GM18951 (cell line): ENCODE measurements around the gene PRLH.
"Not testable (repeated sequence)": the region's sequence is repeated elsewhere in the genome, so short reads cannot be mapped to it uniquely, and the experiment has no call there.

ENCODE experiments used
- POLR2A ChIP-seq: IDR thresholded peaks from 4 replicates; pipeline ENCODE4 v1.6.1; 2011; ENCODE audit warnings: mild to moderate bottlenecking; ENCODE audit not compliant: insufficient read length, insufficient read depth; ENCODE audit errors: extremely low read depth
- in situ Hi-C: fragments of 300-500 bp; cut with MboI; formaldehyde crosslinking; loops from one replicate; pipeline ENCODE4 v1.12.0; 2022; ENCODE audit warnings: low sequenced_read_pairs, mixed read lengths, inconsistent platforms; ENCODE audit not compliant: unreplicated experiment

Gene PRLH

GRCh38 chr2:237591141-237591881, 24.9 kb downstream of the PRLH start:
- in situ Hi-C loops: no loop called here
- no peak for TF ChIP-seq POLR2A

DNA sequence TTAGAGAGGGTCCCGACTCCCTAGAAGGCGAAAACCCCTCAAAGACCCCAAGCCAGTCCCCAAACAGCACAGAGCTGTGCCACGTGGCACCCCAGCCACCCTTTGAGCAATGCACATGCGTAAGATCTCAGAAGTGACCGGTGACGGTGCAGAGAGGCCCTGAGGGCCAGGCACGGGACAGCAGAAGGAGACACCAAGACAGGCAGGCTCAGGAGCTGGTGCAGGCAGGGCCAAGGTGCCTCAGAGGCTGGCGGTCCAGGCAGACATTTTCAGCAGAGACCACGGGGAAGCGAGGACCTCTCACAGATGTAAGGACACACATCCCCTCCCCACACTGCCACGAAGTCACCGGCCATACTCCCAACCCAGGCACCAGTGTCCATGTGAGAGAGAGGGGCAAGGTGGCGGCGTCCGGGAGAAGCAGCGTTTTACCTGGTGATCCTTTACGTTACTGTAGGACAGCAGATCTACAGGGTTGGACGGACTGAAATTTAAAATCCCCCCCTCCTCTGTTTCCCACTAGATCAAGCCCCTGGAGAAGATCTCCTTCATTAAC, 26.1 kb downstream of the PRLH start:
- no peak for TF ChIP-seq POLR2A
- in situ Hi-C loops: no loop called here

- in situ Hi-C loops: no loop called here
- no peak for TF ChIP-seq POLR2A
Measured at GRCh38 chr2:237593036-237593435, 26.7 kb downstream of the PRLH start.

DNA sequence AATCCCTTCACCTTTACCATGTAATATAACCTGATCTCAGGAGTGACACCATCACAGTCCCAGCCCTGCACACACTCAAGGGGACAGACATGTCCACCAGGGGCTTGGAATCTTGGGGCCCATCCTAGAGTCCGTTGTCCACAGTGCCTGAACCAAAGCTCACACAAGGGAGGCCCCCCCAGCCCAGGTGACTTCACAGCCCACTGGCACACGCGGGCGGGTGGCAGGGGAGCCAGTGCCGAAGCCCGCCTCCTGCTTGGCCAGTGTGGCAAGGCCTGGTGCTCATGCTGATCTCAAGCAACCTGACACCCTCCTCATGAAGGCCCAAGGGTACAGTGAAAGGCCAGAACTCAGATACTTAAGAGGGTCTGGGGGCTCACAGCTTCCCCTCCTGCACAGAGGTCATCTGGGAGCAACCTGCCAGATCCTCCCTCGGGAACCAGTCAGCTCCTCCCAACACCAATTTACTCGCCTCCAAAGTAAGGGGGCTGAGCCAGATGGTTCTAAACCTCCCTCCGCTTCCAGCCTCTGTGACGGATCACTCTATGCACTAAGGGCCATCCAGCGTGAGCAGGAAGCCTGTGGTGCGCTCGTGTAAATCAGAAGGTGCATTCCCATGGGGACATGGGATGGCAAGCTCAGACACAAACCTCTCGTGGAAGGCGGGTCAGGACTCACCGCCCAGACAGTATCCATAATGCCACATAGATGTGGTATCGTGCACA, 27.4 kb downstream of the PRLH start:
- in situ Hi-C loops: no loop called here
- TF ChIP-seq POLR2A: no peak

DNA sequence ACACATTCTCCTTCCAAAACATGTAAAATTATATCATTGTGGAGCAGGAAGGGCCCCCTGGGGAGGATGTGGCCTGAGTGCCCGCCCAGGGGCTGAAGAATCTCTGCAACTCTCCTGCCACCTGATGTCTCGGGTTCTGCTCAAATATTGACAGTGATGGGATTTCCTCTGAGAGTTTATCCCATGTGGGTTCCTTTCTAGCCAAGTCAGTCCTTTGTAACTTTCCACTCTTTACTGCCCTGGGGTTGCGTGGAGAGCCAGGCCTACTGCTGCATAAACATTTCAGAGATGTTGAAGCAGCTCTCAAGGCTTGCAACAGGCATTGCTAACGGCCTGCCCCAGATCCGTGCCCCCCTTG, 28.1 kb downstream of the PRLH start:
- TF ChIP-seq POLR2A: no peak
- in situ Hi-C loops: no loop called here

DNA sequence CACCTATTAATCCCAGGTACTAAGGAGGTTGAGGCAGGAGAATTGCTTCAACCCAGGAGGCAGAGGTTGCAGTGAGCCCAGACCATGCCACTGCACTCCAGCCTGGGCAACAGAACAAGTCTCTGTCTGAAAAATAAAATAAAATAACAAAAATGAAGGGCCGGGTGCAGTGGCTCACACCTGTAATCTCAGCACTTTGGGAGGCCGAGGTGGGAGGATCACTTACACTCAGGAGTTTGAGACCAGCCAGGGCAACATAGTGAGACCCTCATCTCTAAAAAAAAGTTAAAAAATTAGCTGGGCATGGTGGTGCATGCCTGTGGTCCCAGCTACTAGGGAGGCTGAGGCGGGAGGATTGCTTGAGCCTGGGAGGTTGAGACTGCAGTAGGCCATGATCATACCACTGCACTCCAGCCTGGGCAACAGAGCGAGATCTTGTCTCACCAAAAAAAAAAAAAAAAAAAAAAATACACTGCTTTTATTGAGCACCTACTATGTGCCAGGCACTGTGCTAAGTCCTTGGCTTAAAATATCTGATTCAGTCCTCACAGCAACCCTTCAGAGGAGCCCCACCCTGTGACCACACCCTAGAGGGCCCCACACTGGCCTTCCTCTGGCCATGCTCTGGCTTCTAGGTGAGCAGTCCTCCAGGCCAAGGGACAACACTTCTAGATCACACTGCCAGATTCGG, 29.6 kb downstream of the PRLH start:
- in situ Hi-C loops: not testable (repeated sequence)

DNA sequence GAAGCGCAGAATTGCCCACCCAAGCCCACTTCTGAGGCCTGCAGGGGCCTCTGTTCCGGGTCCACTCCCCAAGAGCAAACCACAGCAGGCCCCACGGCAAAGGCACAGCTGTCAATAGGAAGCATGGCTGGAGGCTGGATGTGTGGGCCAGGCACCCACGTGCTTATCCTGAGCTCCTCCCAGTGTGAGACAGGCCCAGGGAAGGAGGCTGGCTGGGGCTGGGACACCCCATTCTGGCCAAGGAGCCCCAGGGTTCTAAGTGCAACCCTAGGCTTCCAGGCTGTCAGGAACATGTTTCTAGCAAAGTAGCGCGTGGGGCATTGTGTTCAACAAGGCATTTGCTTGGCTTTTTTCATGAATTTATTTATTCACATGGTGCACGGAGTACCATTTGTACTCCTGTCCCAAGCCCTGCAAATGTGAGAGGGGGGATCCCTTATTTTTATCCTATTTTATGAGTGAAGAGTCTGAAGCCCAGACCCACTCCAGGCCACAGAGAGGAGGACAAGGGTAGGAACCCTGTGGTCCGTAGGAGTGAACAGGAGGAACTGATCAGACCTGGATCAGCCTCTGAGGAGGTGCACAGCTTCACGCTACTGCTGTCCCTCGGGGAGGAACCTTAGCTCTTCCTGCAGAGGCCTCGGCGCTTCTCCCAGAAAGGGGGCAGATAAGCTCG, 30.3 kb downstream of the PRLH start:
- in situ Hi-C loops: no loop called here
- TF ChIP-seq POLR2A: no peak

- in situ Hi-C loops: no loop called here
- TF ChIP-seq POLR2A: no peak
Measured at GRCh38 chr2:237597196-237598145, 31.1 kb downstream of the PRLH start.

DNA sequence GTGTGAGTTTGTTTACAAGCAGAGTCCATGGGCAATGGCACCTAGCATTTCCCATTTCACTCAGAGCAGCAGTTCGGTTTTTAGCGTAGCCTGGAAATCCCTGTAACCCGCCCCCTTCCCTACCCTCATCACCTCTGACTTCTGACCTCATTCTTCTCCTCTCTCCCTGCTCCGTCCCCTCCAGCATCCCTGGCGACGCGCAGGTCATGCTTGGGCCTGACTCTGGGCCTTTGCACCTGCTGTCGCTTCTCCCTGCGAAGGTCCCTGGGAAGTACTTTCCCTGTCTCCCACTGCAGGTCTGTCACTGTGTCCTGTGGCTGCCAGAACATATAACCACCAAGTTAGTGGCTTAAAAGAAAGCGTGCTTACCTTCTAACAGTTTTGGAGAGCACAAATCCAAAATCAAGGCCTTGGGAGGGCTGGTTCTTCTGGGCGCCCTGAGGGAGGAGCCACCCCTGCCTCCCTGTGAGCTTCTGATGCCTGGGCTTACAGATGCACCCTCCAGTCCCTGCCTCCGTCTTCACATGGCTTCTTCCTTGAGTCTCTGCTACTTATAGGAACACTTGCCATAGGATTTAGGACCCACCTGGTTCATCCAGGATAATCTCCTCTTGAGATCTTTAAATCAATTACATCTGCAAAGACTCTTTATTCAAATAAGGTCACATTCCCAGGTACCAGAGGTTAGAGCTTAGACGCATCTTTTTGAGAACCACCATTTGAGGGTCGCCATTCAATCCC, 32.3 kb downstream of the PRLH start:
- in situ Hi-C loops: no loop called here
- TF ChIP-seq POLR2A: no peak

DNA sequence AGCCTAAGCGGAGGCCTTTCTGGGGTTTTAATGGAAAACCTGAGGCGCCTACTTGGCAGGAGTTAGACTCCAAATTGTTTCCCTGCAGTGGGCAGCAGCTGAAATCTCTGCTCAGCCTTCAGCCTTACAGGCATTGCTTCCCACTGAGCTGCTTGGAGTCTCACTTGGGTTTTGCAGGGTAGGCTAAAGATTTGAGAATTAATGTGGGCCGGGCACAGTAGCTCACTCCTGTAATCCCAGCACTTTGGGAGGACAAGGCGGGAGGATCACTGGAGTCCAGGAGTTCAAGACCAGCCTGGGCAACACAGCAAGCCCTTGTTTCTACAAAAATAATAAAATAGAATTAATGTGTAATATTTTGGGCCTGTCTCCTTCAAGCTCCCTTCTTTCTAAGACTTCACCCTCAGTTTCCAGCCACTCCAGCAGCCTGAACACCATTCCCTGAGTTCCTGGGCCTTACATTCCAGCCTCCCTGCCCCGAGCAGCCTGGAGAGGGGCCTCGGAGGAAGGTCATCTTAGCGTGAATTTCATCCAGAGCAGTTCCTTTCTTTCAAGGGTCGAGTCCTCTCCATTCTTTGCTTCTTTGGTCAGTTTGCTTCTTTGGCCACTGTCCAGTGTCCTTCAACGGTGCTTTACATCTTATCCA, 33.2 kb downstream of the PRLH start:
- in situ Hi-C loops: no loop called here
- no peak for TF ChIP-seq POLR2A

DNA sequence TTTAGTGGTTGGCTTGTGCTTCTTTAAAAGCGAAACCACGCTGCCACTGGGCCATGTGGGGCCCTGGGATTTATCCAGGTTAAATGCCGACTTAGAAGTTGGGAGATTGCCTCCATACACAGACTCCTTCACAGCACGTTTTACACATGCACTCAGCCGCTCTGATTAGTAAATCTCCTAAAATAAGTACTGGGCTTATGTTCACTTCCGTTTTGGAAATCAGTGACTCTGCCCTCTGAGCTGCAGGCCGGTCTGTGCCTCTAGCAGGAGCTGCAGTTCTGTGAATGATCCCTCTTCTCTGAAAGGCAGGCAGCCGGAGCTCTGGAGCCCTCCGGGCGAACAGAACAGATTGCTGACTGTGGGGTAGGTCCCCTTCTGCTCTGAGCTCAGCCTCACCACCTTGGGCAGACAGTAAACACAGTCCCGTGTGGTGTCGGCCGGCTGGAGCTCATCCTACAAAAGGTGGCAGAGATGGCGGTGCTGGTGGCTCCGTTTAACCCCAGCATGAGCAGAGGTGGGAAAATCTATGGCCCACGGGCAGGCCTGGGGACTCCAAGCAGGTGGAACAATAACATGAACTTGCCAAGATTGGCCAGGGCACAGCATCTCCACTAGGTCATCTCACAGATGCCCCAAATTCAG, 34.0 kb downstream of the PRLH start:
- no peak for TF ChIP-seq POLR2A
- in situ Hi-C loops: no loop called here
